Measurements from ENCODE around the gene ZNF76. TPM values are rescaled to one million over a fixed set of nuclear protein-coding genes. Genes with fewer than 3 reads are reported as not detected.
"Not testable (repeated sequence)": the region's sequence is repeated elsewhere in the genome, so short reads cannot be mapped to it uniquely, and the experiment has no call there.

ZNF76 gene
- total RNA-seq, 2 donors from 2014 or later: 50.0 to 60.8 TPM

DNA sequence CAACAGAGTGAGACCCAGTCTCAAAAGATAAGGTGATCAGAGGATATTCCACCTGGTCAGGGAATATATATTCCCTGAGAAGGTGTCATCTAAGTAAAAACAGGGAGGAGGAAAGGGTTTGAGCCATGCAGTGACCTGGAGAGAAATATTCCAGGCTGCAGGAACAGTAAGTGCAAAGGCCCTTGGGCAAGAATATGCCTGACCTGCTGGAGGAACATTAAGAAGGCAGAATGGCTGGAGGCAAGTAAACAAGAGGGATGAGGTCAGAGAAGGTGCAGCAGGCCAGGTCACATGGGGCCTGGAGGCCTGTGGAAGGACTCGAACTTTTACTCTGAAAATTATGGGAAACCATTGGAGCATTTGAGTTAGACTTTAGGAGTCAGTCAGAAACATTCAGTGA is 44.8 kb downstream of the ZNF76 start:
- Mint-ChIP-seq H3K27me3 (no peaks in the 10 kb centered on the region), H3K36me3 (ENCODE audit: low read depth) (peaks cover 15% of the 10 kb centered on the region), H3K27ac (peak overlapping the region; percentile 98), H3K4me1 (peaks cover 60% of the 10 kb centered on the region), H3K4me3 (peak overlapping the region; percentile 92)
- ATAC-seq (no peak), DNase-seq (no peak)
- no peaks in the 10 kb centered on the region for H3K9me3 ChIP-seq (ENCODE audit: control insufficient read depth, low read length, poor library complexity, severe bottlenecking)

- Mint-ChIP-seq H3K27me3 (no peaks in the 10 kb centered on the region), H3K4me3 (peak overlapping the region; percentile 43), H3K36me3 (ENCODE audit: low read depth) (peaks cover 16% of the 10 kb centered on the region), H3K27ac (peak overlapping the region; percentile 98), H3K4me1 (peaks cover 62% of the 10 kb centered on the region)
- ATAC-seq: no peak
- H3K9me3 ChIP-seq (ENCODE audit: control insufficient read depth, low read length, poor library complexity, severe bottlenecking): no peaks in the 10 kb centered on the region
- DNase-seq: no peak
Measured at GRCh38 chr6:35305117-35305516, 45.6 kb downstream of the ZNF76 start.

GRCh38 chr6:35307138-35307537 is 47.6 kb downstream of the ZNF76 start:
- peaks cover 68% of the 10 kb centered on the region for H3K4me1 Mint-ChIP-seq
- not testable (repeated sequence) for DNase-seq; H3K9me3 ChIP-seq (ENCODE audit: control insufficient read depth, low read length, poor library complexity, severe bottlenecking); ATAC-seq; H3K27me3 Mint-ChIP-seq
- H3K36me3 Mint-ChIP-seq (ENCODE audit: low read depth): peaks cover 17% of the 10 kb centered on the region
- H3K27ac Mint-ChIP-seq: peak overlapping the region; percentile 95
- H3K4me3 Mint-ChIP-seq: peak overlapping the region; percentile 57

GRCh38 chr6:35308543-35308942 is 49.0 kb downstream of the ZNF76 start:
- Mint-ChIP-seq H3K4me1 (peaks cover 66% of the 10 kb centered on the region), H3K27ac (peak overlapping the region; percentile 95), H3K36me3 (ENCODE audit: low read depth) (peaks cover 15% of the 10 kb centered on the region)
- not testable (repeated sequence) for ATAC-seq; H3K9me3 ChIP-seq (ENCODE audit: control insufficient read depth, low read length, poor library complexity, severe bottlenecking); H3K27me3 Mint-ChIP-seq; DNase-seq; H3K4me3 Mint-ChIP-seq

DNA sequence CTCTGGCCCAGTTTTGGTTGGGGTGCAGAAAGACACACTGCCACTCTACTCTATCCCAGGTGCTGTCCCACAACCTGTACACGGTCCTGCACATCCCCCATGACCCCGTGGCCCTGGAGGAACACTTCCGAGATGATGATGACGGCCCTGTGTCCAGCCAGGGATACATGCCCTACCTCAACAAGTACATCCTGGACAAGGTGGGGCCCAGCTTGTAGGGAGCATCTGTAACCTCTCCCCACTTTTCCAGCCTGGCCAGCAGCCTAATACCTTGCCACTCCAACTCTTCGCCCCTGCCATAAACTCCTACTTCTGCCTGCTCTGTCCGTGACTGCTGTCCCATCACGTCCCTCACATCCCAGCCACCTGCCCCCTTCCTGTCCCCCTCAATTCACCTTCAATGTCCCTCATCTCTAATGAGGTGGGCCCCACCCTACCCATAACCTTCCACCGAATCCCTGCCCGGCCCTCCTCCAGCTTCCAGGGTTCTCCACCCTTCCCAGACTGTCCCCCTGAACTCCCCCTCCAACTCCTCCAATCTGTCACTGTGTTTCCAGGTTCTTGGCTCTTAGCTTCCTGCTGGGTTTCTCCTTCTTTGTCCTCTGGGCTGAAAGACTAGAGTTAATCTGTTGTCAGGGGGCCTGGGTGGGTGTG is 50.2 kb downstream of the ZNF76 start:
- H3K4me1 Mint-ChIP-seq: peaks cover 65% of the 10 kb centered on the region
- H3K36me3 Mint-ChIP-seq (ENCODE audit: low read depth): peaks cover 9% of the 10 kb centered on the region
- H3K27ac Mint-ChIP-seq: peak overlapping the region; percentile 95
- DNase-seq (no peak), ATAC-seq (no peak)
- peak overlapping the region; percentile 85 for H3K4me3 Mint-ChIP-seq
- no peaks in the 10 kb centered on the region for H3K9me3 ChIP-seq (ENCODE audit: control insufficient read depth, low read length, poor library complexity, severe bottlenecking)
- no peaks in the 10 kb centered on the region for H3K27me3 Mint-ChIP-seq

- Mint-ChIP-seq H3K4me3 (peak overlapping the region; percentile 85), H3K27me3 (no peaks in the 10 kb centered on the region), H3K4me1 (peaks cover 70% of the 10 kb centered on the region), H3K27ac (peak overlapping the region; percentile 95), H3K36me3 (ENCODE audit: low read depth) (peaks cover 9% of the 10 kb centered on the region)
- DNase-seq (no peak), ATAC-seq (peak; percentile 43)
- no peaks in the 10 kb centered on the region for H3K9me3 ChIP-seq (ENCODE audit: control insufficient read depth, low read length, poor library complexity, severe bottlenecking)
Measured at GRCh38 chr6:35310265-35310831, 50.8 kb downstream of the ZNF76 start.

- DNase-seq (no peak), ATAC-seq (peak; percentile 85)
- Mint-ChIP-seq H3K36me3 (ENCODE audit: low read depth) (peaks cover 9% of the 10 kb centered on the region), H3K27me3 (no peaks in the 10 kb centered on the region), H3K4me1 (peaks cover 72% of the 10 kb centered on the region), H3K4me3 (peak overlapping the region; percentile 85), H3K27ac (peak overlapping the region; percentile 95)
- H3K9me3 ChIP-seq (ENCODE audit: control insufficient read depth, low read length, poor library complexity, severe bottlenecking): no peaks in the 10 kb centered on the region
Measured at GRCh38 chr6:35311390-35312075, 52.0 kb downstream of the ZNF76 start.

DNA sequence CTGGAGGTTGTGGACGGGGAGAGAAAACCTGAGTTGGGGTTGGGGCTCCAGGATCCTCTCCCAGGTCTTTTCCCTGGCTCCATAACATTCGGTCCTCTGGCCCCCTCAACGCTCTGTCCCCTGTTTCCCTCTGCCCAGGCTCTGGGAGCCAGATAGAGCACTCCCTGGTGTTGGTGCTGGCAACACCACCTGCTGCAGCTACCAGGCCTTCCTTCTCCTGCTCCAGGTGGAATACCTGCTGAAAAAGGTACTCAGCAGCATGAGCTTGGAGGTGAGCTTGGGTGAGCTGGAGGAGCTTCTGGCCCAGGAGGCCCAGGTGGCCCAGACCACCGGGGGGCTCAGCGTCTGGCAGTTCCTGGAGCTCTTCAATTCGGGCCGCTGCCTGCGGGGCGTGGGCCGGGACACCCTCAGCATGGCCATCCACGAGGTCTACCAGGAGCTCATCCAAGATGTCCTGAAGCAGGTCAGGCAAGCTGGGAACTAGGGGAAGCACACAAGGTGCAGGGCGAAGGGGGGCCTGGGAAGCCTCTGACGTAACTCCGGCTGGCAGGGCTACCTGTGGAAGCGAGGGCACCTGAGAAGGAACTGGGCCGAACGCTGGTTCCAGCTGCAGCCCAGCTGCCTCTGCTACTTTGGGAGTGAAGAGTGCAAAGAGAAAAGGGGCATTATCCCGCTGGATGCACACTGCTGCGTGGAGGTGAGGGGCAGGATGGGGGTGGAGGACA is 52.7 kb downstream of the ZNF76 start:
- H3K4me1 Mint-ChIP-seq: peaks cover 71% of the 10 kb centered on the region
- no peak for DNase-seq
- H3K4me3 Mint-ChIP-seq: peak overlapping the region; percentile 85
- H3K27ac Mint-ChIP-seq: peak overlapping the region; percentile 95
- ATAC-seq: peak; percentile 21
- peaks cover 9% of the 10 kb centered on the region for H3K36me3 Mint-ChIP-seq (ENCODE audit: low read depth)
- H3K9me3 ChIP-seq (ENCODE audit: control insufficient read depth, low read length, poor library complexity, severe bottlenecking): no peaks in the 10 kb centered on the region
- no peaks in the 10 kb centered on the region for H3K27me3 Mint-ChIP-seq

DNA sequence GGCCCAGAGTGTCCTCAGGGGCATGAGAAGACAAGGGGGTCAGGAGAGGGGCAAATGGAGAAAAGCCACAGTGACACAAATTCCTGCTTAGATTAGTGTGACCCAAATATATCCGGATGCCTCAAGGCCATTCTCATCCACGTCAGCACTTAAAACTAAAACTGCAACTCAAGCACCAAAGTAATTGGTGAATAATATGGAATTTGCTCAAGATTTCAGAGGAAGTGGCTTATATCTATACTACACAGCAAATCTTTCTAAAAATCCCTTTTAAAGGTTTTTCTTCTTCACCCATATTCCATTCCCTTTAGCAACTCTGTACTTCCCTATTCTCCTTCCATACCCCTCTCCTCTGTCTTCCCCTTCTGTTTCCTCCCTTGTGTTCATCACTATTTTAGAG is 53.3 kb downstream of the ZNF76 start:
- DNase-seq (no peak), ATAC-seq (peak; percentile 24)
- H3K4me1 Mint-ChIP-seq: peaks cover 71% of the 10 kb centered on the region
- peak overlapping the region; percentile 85 for H3K4me3 Mint-ChIP-seq
- H3K27ac Mint-ChIP-seq: peak overlapping the region; percentile 95
- peaks cover 9% of the 10 kb centered on the region for H3K36me3 Mint-ChIP-seq (ENCODE audit: low read depth)
- H3K9me3 ChIP-seq (ENCODE audit: control insufficient read depth, low read length, poor library complexity, severe bottlenecking): no peaks in the 10 kb centered on the region
- no peaks in the 10 kb centered on the region for H3K27me3 Mint-ChIP-seq

GRCh38 chr6:35317483-35318195 is 58.1 kb downstream of the ZNF76 start:
- Mint-ChIP-seq H3K36me3 (ENCODE audit: low read depth) (peaks cover 19% of the 10 kb centered on the region), H3K27ac (peak overlapping the region; percentile 65), H3K27me3 (no peaks in the 10 kb centered on the region), H3K4me3 (no peak overlapping the region), H3K4me1 (peaks cover 43% of the 10 kb centered on the region)
- no peak for ATAC-seq
- no peaks in the 10 kb centered on the region for H3K9me3 ChIP-seq (ENCODE audit: control insufficient read depth, low read length, poor library complexity, severe bottlenecking)
- DNase-seq: no peak

- Mint-ChIP-seq H3K27ac (peak overlapping the region; percentile 65), H3K27me3 (no peaks in the 10 kb centered on the region), H3K4me1 (peaks cover 38% of the 10 kb centered on the region), H3K4me3 (no peak overlapping the region), H3K36me3 (ENCODE audit: low read depth) (peaks cover 20% of the 10 kb centered on the region)
- DNase-seq: no peak
- H3K9me3 ChIP-seq (ENCODE audit: control insufficient read depth, low read length, poor library complexity, severe bottlenecking): no peaks in the 10 kb centered on the region
- ATAC-seq: no peak
Measured at GRCh38 chr6:35318196-35319171, 58.9 kb downstream of the ZNF76 start.
